ENCODE results near the gene TENM4.

TENM4 gene

GRCh38 chr11:79309407-79309806 lies 131.4 kb downstream of the TENM4 start:
- DNase-seq (ENCODE audit: extremely low read depth, low read depth): no peak
- TF ChIP-seq CTCF (IDR thresholded peaks at IDR 0.05; ENCODE audit: low read depth, low read length): no peak

GRCh38 chr11:79308429-79308828 lies 132.4 kb downstream of the TENM4 start:
- no peak for TF ChIP-seq CTCF (IDR thresholded peaks at IDR 0.05; ENCODE audit: low read depth, low read length)
- no peak for DNase-seq (ENCODE audit: extremely low read depth, low read depth)

- no peak for DNase-seq (ENCODE audit: extremely low read depth, low read depth)
- no peak for TF ChIP-seq CTCF (IDR thresholded peaks at IDR 0.05; ENCODE audit: low read depth, low read length)
Measured at GRCh38 chr11:79304599-79305212, 136.1 kb downstream of the TENM4 start.

- DNase-seq (ENCODE audit: extremely low read depth, low read depth): no peak
- no peak for TF ChIP-seq CTCF (IDR thresholded peaks at IDR 0.05; ENCODE audit: low read depth, low read length)
Measured at GRCh38 chr11:79296141-79296540, 144.7 kb downstream of the TENM4 start.

- DNase-seq (ENCODE audit: extremely low read depth, low read depth): no peak
- no peak for TF ChIP-seq CTCF (IDR thresholded peaks at IDR 0.05; ENCODE audit: low read depth, low read length)
Measured at GRCh38 chr11:79294845-79295731, 145.7 kb downstream of the TENM4 start.

GRCh38 chr11:79291948-79292347 lies 148.9 kb downstream of the TENM4 start:
- no peak for DNase-seq (ENCODE audit: extremely low read depth, low read depth)
- TF ChIP-seq CTCF (IDR thresholded peaks at IDR 0.05; ENCODE audit: low read depth, low read length): no peak

GRCh38 chr11:79290761-79291160 lies 150.1 kb downstream of the TENM4 start:
- no peak for TF ChIP-seq CTCF (IDR thresholded peaks at IDR 0.05; ENCODE audit: low read depth, low read length)
- DNase-seq (ENCODE audit: extremely low read depth, low read depth): no peak

All from AG09319 (cell line).